LNCaP clone FGC (cell line): ENCODE measurements around the gene IPPK.
"Not testable (repeated sequence)": the region's sequence is repeated elsewhere in the genome, so short reads cannot be mapped to it uniquely, and the experiment has no call there.

Experiments
- DNase-seq: peaks from one replicate; pipeline ENCODE4 v3.0.0-alpha.2; 2011; ENCODE audit warnings: low read depth
- H3K4me3 ChIP-seq: 2 replicates; pipeline ENCODE4 v1.5.1; 2011; ENCODE audit warnings: mild to moderate bottlenecking, low read depth, low read length, control low read depth
- TF ChIP-seq, protein P1 (sequence below): IDR thresholded peaks from 2 replicates; pipeline ENCODE4 v1.5.1; 2012; ENCODE audit warnings: mild to moderate bottlenecking; ENCODE audit not compliant: control insufficient read depth, insufficient read depth; ENCODE audit errors: extremely low read depth

IPPK gene

DNA sequence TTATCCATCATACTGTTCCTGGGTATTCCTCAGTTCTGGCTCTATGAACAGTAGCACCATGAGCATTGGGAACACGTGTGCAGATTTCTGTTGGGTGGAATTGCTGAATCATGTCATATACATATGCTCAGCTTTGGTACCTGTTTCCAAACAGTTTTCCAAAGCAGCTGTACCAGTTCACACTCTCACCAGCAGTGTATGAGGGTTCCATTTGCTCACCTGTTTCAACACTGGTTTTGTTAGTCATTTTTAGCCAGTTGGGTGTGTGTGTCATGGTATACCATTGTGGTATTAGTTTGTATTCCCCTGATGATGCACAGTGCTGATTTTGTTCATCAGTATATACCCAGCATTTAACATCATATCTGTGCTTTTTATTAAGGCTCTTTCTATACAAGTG is 77.4 kb downstream of the IPPK start:
- no peak for DNase-seq
- TF ChIP-seq, protein P1, sequence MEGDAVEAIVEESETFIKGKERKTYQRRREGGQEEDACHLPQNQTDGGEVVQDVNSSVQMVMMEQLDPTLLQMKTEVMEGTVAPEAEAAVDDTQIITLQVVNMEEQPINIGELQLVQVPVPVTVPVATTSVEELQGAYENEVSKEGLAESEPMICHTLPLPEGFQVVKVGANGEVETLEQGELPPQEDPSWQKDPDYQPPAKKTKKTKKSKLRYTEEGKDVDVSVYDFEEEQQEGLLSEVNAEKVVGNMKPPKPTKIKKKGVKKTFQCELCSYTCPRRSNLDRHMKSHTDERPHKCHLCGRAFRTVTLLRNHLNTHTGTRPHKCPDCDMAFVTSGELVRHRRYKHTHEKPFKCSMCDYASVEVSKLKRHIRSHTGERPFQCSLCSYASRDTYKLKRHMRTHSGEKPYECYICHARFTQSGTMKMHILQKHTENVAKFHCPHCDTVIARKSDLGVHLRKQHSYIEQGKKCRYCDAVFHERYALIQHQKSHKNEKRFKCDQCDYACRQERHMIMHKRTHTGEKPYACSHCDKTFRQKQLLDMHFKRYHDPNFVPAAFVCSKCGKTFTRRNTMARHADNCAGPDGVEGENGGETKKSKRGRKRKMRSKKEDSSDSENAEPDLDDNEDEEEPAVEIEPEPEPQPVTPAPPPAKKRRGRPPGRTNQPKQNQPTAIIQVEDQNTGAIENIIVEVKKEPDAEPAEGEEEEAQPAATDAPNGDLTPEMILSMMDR: no peak
- H3K4me3 ChIP-seq: no peak overlapping the region

DNA sequence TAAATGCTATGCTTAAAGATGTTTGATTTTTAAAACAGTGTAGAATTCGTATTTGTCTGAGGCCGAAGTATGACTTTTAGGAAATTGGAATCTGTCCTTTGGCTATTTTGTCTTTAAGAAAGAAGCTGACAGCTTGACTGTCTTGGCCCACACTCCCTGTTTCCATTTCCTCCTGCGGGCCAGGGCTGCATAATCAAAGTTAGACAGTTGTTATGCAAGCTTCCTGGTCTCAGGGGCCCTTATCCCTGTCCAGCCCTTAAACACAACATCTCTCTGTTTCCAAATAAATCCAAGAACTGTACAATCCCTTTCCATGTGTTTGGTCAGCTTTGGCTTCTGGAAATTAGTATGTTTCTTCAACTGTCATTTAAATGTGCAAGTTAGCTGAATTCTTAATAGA is 79.6 kb downstream of the IPPK start:
- H3K4me3 ChIP-seq: no peak overlapping the region
- TF ChIP-seq, protein P1: no peak
- DNase-seq: no peak

DNA sequence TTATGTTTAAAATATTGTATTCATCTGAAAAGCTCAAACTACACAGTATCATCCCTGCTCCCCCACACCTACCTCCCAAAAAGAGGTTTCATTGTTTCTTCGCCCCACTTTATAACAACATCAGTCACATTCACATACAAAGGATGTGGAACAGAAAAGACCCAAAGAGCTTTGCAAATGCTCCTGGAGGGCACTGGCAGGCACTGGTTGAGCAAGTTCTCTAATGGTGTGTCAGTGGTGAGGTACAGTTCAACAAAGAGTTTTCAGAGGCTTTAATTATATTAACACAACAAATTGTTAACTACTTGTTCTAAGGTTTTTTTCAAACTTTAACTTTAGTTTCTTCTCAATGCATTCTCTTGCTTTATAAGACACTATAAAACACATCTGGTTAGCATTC is 80.0 kb downstream of the IPPK start:
- H3K4me3 ChIP-seq: no peak overlapping the region
- DNase-seq: no peak
- TF ChIP-seq, protein P1: no peak

DNA sequence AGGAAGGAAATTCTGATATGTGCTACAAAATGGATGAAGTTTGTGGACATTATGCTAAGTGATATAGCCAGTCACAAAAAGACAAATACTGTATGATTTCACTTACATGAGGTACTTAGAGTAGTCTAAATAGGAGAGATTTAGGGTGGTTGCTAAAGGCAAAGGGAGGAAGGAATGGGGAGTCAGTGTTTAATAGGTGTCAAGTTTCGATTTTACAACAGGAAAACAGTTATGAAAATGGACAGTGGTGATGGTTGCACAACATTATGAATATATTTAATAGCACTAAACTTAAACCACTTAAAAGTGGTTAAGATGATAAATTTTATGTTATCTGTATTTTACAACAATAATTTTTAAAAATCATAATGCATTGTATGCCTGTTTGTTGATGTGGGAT is 93.8 kb downstream of the IPPK start:
- DNase-seq: no peak
- H3K4me3 ChIP-seq: no peak overlapping the region
- TF ChIP-seq, protein P1: no peak

DNA sequence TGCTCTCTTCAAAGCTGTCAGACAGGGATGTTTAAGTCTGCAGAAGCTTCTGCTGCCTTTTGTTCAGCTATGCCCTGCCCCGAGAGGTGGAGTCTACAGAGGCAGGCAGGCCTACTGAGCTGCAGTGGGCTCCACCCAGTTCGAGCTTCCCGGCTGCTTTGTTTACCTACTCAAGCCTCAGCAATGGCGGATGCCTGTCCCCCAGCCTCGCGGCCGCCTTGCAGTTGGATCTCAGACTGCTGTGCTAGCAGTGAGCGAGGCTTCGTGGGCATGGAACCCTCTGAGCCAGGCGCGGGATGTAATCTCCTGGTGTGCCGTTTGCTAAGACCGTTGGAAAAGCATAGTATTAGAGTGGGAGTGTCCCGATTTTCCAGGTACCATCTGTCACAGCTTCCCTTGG is 96.3 kb downstream of the IPPK start:
- not testable (repeated sequence) for DNase-seq, H3K4me3 ChIP-seq

DNA sequence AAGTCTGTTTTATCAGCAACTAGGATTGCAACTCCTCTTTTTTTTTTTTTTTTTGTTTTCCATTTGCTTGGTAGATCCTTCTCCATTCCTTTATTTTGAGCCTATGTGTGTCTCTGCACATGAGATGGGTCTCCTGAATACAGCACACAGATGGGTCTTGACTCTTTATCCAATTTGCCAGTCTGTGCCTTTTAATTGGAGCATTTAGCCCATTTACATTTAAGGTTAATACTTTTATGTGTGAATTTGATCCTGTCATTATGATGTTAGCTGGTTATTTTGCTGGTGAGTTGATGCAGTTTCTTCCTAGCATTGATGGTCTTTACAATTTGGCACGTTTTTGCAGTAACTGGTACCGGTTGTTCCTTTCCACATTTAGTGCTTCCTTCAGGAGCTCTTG is 98.1 kb downstream of the IPPK start:
- not testable (repeated sequence) for DNase-seq, H3K4me3 ChIP-seq

DNA sequence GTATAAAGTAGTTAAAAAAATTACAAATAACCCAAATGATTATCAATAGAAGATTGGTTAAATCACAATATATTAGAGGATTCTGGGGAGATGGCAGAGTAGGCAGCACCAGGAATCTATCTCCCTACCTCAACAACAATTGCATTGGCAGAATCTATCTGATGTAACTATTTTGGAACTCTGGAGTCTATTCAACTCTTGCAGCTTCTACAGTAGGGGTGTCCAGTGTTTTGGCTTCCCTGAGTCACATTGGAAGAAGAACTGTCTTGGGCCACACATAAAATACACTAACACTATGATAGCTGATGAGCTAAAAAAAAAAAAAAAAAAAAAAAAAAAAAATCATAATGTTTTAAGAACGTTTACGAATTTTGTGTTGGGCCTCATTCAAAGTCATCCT is 104.9 kb downstream of the IPPK start:
- H3K4me3 ChIP-seq: no peak overlapping the region
- no peak for DNase-seq
- TF ChIP-seq, protein P1: no peak

DNA sequence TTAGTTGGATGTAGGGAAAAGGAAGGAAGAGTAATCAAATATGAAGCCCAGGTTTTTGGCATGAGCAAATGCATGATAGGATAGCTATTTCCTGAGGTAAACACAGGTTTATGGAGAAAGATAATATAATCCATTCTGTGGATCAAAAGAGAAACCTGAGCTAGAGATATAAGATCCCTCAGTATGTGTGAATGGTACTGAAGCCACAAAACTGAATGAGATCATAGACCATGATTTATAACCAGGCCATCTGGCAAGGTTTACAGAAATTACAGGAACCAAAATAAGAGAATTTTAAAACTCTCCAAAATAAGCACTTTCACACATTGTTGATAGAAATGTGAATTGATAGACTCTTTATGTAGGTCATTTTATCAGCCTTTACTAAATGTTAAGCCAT is 105.4 kb downstream of the IPPK start:
- H3K4me3 ChIP-seq: no peak overlapping the region
- no peak for DNase-seq
- TF ChIP-seq, protein P1: no peak
